Gastrocnemius medialis (tissue), 4 donors: ENCODE measurements around the gene KLF3. TPM values are rescaled to one million over a fixed set of nuclear protein-coding genes. Genes with fewer than 3 reads are reported as not detected.

ENCODE experiments used
- ATAC-seq, 2 donors: fragments of 150-250 bp; one replicate each; pipeline ENCODE4 v1.9.1; 2016
- DNase-seq, 2 donors: peaks; one replicate each; pipeline ENCODE4 v3.0.0-alpha.2; 2019
- H3K27ac ChIP-seq, 4 donors: fragments of 200-600 bp; sonication (generic); 1 replicate in 1 of 4; 2 replicates in 3 of 4; pipeline ENCODE4 v1.5.1; 2016 to 2018; ENCODE audit warnings: mild to moderate bottlenecking in 2 of 4, moderate library complexity in 1 of 4
- H3K27me3 ChIP-seq, 3 donors: fragments of 200-600 bp; sonication (generic) in 2 of 3; 1 replicate in 1 of 3; 2 replicates in 2 of 3; pipeline versions ENCODE4 v1.5.1 to v1.6.0; 2016 to 2019; ENCODE audit warnings: mild to moderate bottlenecking in 1 of 3, moderate library complexity in 1 of 3
- H3K36me3 ChIP-seq, 2 donors: fragments of 200-600 bp; sonication (generic) in 1 of 2; one replicate each; pipeline ENCODE4 v1.5.1; 2017 to 2018
- H3K4me1 ChIP-seq, 2 donors: fragments of 200-600 bp; sonication (generic) in 1 of 2; one replicate each; pipeline ENCODE4 v1.5.1; 2016 to 2017; ENCODE audit warnings: mild to moderate bottlenecking in 2 of 2
- H3K4me3 ChIP-seq, 4 donors: fragments of 200-600 bp; sonication (generic) in 3 of 4; 1 replicate in 1 of 4; 2 replicates in 3 of 4; pipeline ENCODE4 v1.5.1; 2016 to 2019; ENCODE audit warnings: mild to moderate bottlenecking in 2 of 4
- H3K9me3 ChIP-seq, 3 donors: fragments of 200-600 bp; sonication (generic) in 2 of 3; 1 replicate in 1 of 3; 2 replicates in 2 of 3; pipeline ENCODE4 v1.5.1; 2016 to 2019
- POLR2A ChIP-seq, 2 donors: fragments of 450-650 bp; IDR thresholded peaks; one replicate each; pipeline ENCODE4 v1.6.1; 2017; ENCODE audit warnings: antibody characterized with exemption in 2 of 2, mild to moderate bottlenecking in 2 of 2, moderate library complexity in 2 of 2
- in situ Hi-C, 4 donors: fragments of 200-750 bp; cut with MboI; loops; one replicate each; pipeline versions ENCODE4 v1.15.0 to v1.8.0; 2017; ENCODE audit warnings: low sequenced_read_pairs in 4 of 4
- intact Hi-C: fragments of 100-400 bp; cut with DNase I; formaldehyde crosslinking; loops from one replicate; pipeline ENCODE4 v1.15.1; 2023; ENCODE audit warnings: low total_unique reads
- total RNA-seq, 4 donors: library from RNA; depleted of rRNA; stranded (reverse); fragments of >200 nt; gene quantifications; one replicate each; pipeline versions ENCODE4 v1.1.0 to v1.2.3, GENCODE V29; 2016
- TF ChIP-seq, protein P1 (sequence below), 5 experiments: fragments of 450-650 bp in 3 of 5; fragments of 200-600 bp in 2 of 5; sonication (generic) in 2 of 5; IDR thresholded peaks in 4 of 5; conservative IDR thresholded peaks in 1 of 5; 1 replicate in 4 of 5; 2 replicates in 1 of 5; pipeline ENCODE4 v1.5.1; 2016 to 2019; ENCODE audit warnings: antibody characterized with exemption in 5 of 5, mild to moderate bottlenecking in 3 of 5, moderate library complexity in 3 of 5

KLF3 gene
- total RNA-seq, 4 donors from 2014 or later, result 12.7 to 26.5 (median 19.4) TPM

DNA sequence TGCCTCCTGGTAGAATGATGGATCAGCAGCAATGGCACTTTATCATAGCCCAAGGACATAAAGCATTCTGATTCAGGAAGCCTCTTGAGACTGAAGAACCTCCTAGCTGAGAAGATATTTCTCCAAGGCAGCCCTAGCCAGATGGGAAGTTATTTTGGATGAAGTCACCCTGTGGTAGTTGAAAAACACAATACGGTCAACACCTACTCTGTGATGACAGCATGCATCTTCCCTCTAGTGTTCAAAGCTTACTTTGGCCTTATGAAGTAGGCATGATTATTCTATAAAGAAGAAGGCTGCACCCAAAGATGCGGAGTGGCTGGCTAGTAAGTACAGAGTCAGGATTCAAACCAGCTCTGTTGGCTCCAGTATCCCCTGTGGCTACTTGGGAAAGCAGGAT, 70.9 kb downstream of the KLF3 start:
- TF ChIP-seq, protein P1, sequence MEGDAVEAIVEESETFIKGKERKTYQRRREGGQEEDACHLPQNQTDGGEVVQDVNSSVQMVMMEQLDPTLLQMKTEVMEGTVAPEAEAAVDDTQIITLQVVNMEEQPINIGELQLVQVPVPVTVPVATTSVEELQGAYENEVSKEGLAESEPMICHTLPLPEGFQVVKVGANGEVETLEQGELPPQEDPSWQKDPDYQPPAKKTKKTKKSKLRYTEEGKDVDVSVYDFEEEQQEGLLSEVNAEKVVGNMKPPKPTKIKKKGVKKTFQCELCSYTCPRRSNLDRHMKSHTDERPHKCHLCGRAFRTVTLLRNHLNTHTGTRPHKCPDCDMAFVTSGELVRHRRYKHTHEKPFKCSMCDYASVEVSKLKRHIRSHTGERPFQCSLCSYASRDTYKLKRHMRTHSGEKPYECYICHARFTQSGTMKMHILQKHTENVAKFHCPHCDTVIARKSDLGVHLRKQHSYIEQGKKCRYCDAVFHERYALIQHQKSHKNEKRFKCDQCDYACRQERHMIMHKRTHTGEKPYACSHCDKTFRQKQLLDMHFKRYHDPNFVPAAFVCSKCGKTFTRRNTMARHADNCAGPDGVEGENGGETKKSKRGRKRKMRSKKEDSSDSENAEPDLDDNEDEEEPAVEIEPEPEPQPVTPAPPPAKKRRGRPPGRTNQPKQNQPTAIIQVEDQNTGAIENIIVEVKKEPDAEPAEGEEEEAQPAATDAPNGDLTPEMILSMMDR (IDR thresholded peaks at IDR 0.05 in 4 of 5, conservative IDR thresholded peaks at IDR 0.05 in 1 of 5), result no peak
- TF ChIP-seq POLR2A (IDR thresholded peaks at IDR 0.05), result no peak
- H3K9me3 ChIP-seq, result no peaks in the 10 kb centered on the region
- in situ Hi-C loops, result loop anchor here in 3 of 4 donors (5.0 to 25.0 kb wide), 4 partner anchors 553 to 673 kb away; no protein-coding TSS in a partner anchor
- H3K4me1 ChIP-seq, result no peaks in the 10 kb centered on the region
- no peaks in the 10 kb centered on the region for H3K27me3 ChIP-seq
- ATAC-seq, result no peak
- H3K27ac ChIP-seq, result no peak overlapping the region
- H3K4me3 ChIP-seq, result no peak overlapping the region
- no peak for DNase-seq
- no peaks in the 10 kb centered on the region for H3K36me3 ChIP-seq
- intact Hi-C loops, result no loop called here

- Histone ChIP-seq H3K36me3 (no peaks in the 10 kb centered on the region), H3K27me3 (no peaks in the 10 kb centered on the region), H3K27ac (no peak overlapping the region), H3K9me3 (no peaks in the 10 kb centered on the region), H3K4me1 (no peaks in the 10 kb centered on the region), H3K4me3 (no peak overlapping the region)
- DNase-seq, result no peak
- in situ Hi-C loops (loop anchor here in 3 of 4 donors (10.0 to 25.0 kb wide), 2 partner anchors 661 to 674 kb away; no protein-coding TSS in a partner anchor), intact Hi-C loops (no loop called here)
- TF ChIP-seq POLR2A (IDR thresholded peaks at IDR 0.05), result no peak
- TF ChIP-seq, protein P1 (IDR thresholded peaks at IDR 0.05 in 4 of 5, conservative IDR thresholded peaks at IDR 0.05 in 1 of 5), result no peak
- no peak for ATAC-seq
These were observed 71.9 kb downstream of the KLF3 start for GRCh38 chr4:38735870-38736269.

GRCh38 chr4:38738940-38739803, 75.2 kb downstream of the KLF3 start:
- in situ Hi-C loops, result loop anchor here in 3 of 4 donors (10.0 to 25.0 kb wide), 2 partner anchors 664 to 677 kb away; no protein-coding TSS in a partner anchor
- H3K4me1 ChIP-seq, result no peaks in the 10 kb centered on the region
- no peaks in the 10 kb centered on the region for H3K27me3 ChIP-seq
- H3K27ac ChIP-seq, result no peak overlapping the region
- no peaks in the 10 kb centered on the region for H3K36me3 ChIP-seq
- no peak overlapping the region for H3K4me3 ChIP-seq
- H3K9me3 ChIP-seq, result no peaks in the 10 kb centered on the region
- intact Hi-C loops, result no loop called here
- DNase-seq (no peak), ATAC-seq (no peak)
- TF ChIP-seq POLR2A (IDR thresholded peaks at IDR 0.05), result no peak
- TF ChIP-seq, protein P1 (IDR thresholded peaks at IDR 0.05 in 4 of 5, conservative IDR thresholded peaks at IDR 0.05 in 1 of 5), result no peak

DNA sequence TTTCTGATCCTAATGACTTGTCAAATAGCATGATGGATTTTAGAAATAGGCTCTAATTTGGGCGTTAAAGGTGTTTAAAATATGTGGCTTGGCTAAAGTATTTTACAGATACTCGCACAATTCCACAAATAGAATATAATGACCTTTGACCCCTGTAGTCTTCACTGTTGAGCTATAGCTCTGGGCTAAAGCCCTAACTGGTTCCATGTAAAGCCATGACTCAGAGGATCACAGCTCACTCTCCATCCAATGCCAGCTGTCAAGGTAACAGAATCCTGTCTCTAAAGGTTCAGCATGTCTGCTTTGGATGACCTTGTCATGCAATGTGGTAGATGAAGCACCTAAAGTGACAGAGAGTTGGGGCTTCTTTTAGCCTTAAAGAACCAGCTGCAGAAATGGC, 76.3 kb downstream of the KLF3 start:
- TF ChIP-seq POLR2A (IDR thresholded peaks at IDR 0.05), result no peak
- TF ChIP-seq, protein P1 (IDR thresholded peaks at IDR 0.05 in 4 of 5, conservative IDR thresholded peaks at IDR 0.05 in 1 of 5), result no peak
- in situ Hi-C loops, result loop anchor here in 2 of 4 donors (25.0 kb wide), 1 partner anchor 678 kb away; no protein-coding TSS in a partner anchor
- H3K36me3 ChIP-seq, result no peaks in the 10 kb centered on the region

More for the DNA sequence above, 76.3 kb downstream of the KLF3 start:
- Histone ChIP-seq H3K27ac (no peak overlapping the region), H3K9me3 (no peaks in the 10 kb centered on the region), H3K27me3 (no peaks in the 10 kb centered on the region), H3K4me1 (no peaks in the 10 kb centered on the region), H3K4me3 (no peak overlapping the region)
- intact Hi-C loops, result no loop called here
- DNase-seq (no peak), ATAC-seq (peak; percentile 66 to 76)
